ENCODE measurements around the gene FAM13A.
"Not testable (repeated sequence)": the region's sequence is repeated elsewhere in the genome, so short reads cannot be mapped to it uniquely, and the experiment has no call there.

The FAM13A gene

DNA sequence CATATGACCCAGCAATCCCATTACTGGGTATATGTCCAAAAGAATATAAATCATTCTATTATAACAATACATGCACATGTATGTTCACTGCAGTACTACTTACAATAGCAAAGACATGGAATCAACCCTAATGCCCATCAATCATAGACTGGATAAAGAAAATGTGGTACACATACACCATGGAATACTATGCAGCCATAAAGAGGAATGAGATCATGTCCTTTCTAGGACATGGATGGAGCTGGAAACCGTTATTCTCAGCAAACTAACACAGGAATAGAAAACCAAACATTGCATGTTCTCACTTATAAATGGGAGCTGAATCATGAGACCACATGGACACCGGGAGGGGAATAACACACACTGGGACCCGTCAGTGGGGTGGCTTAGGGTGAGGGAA is 152.7 kb downstream of the FAM13A start:
- not testable (repeated sequence) for DNase-seq (ENCODE audit: low read depth in 2 of 2)

DNA sequence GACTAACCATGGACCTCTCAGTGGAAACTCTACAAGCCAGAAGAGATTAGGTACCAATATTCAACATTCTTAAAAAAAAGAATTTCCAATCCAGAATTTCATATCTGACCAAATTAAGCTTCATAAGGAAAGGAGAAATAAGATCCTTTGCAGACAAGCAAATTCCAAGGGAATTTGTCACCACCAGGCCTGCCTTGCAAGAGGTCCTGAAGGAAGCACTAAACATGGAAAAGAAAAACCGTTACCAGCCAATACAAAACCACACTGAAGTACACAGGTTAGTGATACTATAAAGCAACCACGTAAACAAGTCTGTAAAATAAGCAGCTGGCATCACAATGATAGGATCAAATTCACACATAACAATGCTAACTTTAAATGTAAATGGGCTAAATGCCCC is 156.6 kb downstream of the FAM13A start:
- DNase-seq (ENCODE audit: low read depth in 2 of 2), result peak; percentile 14 to 21

DNA sequence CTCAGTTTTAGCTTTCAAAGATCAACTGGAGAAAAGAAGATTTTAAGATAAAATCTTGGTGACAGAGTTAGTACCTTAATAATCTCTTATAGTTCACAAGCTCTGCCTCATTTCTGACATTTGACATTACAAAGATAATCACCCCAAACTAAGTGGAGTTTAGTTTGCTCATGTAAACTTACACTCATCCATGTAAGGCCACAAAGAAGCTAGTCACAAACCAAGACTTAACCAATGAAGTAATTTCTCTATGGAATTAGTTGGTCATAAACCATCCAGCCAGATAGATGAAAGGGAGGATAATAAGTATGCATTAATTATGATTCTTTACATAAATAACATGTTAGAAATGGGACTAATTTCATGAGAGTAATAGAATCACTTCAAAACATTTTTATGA is 159.2 kb downstream of the FAM13A start:
- DNase-seq (ENCODE audit: low read depth in 2 of 2), result no peak

DNA sequence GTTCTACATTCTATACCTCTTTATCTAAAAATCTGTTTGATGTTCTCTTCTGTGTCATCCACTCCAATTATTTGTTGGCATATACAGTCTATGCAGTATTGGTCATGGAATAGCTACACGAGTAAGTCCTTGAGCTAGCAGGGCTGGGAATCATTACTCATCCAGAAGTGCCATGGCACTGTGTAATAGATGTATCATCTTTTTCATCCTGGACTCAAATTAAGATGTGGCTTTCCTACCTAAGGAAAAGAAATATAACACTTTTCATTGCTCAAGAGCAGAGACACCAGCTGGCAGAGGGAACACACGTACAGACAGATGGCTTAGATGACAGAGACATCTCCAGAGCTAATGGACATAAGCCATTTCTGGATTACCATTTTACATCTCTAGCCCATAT is 159.8 kb downstream of the FAM13A start:
- no peak for DNase-seq (ENCODE audit: low read depth in 2 of 2)

DNA sequence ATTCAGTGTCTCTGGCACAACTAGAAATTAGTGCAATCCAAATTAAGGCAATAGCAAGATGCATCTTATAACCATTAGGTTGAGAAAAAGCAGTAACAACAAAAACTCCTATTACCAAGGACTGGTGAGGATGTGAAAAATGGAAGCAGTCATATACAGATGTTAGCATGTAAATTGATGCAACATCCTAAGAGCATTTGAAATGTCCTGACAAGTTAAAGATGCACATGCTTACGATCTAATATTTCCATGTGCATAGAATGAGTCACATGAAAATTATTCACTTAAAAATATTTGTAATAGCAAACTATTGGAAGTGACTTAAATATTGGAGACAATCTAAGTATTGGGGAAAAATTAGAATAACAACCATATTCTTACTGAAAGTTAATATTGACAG is 163.0 kb downstream of the FAM13A start:
- DNase-seq (ENCODE audit: low read depth in 2 of 2), result peak; percentile 14 to 18

DNA sequence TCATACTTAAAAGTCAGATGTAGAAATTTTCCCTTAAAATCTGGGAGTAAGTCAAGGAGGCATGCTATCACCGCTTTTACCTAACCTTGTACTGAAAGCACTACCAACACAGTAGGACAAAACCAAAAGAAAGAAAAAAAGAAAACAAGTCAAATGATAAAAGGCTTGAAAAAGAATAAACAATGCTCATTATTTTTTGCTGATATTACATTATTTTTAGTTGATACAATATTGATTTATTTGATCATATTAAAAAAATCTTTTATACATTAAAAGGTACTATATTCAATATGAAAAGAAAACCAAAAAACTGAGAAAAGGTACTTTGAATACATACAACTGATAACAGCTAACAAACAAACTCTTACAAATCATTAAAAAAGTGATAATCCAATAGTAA is 164.3 kb downstream of the FAM13A start:
- no peak for DNase-seq (ENCODE audit: low read depth in 2 of 2)

DNA sequence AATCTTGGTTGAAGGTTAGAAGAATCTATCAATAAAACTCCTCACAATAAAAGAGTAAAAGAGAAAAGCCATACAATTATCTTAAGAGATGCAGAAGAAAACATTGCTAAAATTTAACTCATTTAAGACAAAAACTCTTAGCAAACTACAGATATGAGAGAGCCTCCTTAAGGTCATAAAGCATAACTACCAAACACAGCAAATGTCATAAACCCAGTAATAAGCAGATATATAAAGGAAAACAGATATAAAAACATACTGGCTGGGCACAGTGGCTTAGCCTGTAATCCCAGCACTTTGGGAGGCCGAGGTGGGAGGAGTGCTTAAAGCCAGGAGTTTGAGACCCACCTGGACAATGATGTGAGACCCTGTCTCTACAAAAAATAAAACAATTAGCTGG is 165.3 kb downstream of the FAM13A start:
- no peak for DNase-seq (ENCODE audit: low read depth in 2 of 2)

DNA sequence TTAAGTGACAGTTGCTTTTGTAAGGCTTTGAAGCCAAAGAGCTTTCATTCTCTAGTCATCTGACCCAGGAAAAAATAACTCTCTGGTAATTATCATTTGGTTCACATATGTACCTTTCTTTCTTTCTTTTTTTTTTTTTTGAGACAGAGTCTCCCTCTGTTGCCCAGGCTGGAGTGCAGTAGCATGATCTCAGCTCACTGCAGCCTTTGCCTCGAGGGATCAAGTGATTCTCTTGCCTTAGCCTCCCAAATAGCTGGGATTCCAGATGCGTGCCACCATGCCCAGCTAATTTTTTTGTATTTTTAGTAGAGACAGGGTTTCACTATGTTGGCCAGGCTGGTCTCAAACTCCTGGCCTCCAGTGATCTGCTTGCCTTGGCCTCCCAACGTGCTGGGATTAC is 169.6 kb downstream of the FAM13A start:
- DNase-seq (ENCODE audit: low read depth in 2 of 2), result not testable (repeated sequence)

DNA sequence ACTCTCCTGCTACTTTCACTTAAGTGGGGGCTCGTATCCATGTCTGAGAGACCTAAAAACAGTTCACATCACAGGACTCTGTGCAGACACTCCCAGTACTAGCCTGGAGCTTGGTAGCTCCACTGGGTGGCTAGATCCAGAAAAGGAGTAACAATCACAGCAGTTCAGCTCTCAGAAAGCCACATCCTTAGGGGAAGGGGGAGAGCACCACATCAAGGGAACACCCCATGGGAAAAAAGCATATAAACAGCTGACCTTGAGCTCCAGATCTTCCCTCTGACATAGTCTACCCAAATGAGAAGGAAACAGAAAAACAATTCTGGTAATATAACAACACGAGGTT is 175.8 kb downstream of the FAM13A start:
- DNase-seq (ENCODE audit: low read depth in 2 of 2), result no peak

DNA sequence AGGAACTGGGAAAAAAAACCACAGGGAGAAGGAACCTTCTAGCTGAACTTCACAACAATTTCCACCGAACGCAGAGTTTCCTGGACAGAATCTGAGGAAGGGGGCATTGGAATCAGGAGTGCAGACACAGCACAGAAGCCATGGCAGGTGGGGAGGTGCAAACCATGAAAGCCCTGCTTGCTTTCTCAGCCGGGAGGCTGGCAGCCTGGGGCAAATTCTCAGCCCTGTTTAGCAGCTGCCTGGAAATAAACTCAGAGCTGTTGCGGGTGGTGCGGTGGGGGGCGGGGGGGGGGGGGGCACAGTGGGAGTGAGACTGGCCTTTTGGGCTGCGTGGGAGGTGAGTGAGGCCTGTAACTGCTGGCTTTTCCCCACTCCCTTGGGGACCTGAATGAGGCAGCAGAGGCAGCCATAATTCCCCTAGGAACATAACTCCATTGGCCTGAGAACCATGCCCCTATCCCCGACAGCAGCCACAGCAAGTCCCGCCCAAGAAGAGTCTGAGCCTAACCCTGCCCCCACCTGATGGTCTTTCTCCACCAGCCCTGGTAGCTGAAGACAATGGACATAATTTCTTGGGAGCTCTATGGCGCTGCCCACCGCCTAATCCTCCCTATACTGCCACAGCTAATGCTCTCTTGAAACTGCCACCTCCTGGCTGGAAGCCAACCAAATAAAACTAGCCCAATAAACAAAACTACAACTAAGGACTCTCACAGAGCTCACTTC is 176.3 kb downstream of the FAM13A start:
- DNase-seq (ENCODE audit: low read depth in 2 of 2), result no peak

DNA sequence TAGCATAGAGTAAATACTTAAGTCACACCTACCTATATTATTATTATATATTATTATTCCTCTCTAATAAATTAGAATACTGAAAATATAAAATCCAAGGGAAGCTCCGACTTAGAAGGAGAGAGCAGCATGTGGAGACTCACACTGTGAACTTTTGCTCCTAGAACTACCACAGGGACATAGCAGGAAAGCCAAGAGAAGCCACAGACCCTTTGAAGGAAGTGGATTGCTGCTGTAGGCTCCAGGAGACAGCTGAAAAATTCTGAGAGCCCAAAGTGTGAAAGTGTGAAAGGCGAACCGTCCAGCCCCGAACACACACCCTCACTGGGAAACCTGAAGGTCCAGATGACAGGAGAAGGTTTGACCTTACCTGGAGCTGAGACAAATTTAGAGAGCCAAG is 177.0 kb downstream of the FAM13A start:
- DNase-seq (ENCODE audit: low read depth in 2 of 2), result no peak

DNA sequence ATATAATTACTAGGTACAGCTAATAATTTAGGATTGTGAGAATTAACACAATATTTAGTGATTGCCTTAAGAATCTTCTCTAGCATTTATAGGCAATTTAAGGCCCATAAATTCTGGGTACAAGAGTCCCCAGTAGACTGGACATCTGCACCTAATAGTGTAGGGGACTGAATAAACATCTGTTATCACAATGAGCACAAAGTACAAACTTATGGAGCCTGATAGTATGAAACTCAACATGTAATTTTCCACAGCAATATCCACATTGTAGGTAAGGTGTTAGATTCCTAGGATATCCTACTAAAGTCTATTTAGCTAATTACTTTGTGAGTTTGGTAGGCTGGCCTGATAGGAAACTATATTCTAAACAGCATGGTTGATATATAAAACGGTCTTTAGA is 178.3 kb downstream of the FAM13A start:
- no peak for DNase-seq (ENCODE audit: low read depth in 2 of 2)

DNA sequence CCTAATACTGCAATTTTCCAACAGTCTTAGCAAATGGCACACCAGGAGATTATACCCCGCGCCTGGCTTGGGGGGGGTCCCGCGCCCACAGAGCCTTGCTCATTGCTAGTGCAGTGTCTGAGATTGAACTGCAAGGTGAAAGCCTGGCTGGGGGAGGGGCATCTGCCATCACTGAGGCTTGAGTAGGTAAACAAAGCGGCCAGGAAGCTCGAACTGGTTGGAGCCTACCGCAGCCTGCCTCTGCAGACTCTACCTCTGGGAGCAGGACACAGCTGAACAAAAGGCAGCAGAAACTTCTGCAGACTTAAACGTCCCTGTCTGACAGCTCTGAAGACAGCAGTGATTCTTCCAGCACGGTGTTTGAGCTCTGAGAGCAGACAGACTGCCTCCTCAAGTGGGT is 186.6 kb downstream of the FAM13A start:
- no peak for DNase-seq (ENCODE audit: low read depth in 2 of 2)

DNA sequence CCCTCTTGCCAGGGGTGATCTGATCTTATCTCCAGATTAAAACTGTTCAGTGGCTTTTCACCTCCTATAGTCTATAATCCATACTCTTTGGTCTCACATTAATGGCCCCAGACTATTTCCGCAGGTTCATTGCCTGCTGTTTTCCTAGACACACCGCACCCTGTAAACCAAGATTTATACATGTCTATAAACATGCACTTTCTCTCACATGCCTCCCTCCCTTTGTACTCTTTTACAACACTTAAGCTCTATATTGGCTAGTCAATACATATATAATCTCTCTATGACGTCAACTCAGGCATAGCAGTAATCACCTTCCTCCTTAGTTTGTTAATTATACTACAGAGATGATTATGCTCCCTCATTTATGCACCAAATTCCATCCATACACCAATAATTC is 188.5 kb downstream of the FAM13A start:
- no peak for DNase-seq (ENCODE audit: low read depth in 2 of 2)

DNA sequence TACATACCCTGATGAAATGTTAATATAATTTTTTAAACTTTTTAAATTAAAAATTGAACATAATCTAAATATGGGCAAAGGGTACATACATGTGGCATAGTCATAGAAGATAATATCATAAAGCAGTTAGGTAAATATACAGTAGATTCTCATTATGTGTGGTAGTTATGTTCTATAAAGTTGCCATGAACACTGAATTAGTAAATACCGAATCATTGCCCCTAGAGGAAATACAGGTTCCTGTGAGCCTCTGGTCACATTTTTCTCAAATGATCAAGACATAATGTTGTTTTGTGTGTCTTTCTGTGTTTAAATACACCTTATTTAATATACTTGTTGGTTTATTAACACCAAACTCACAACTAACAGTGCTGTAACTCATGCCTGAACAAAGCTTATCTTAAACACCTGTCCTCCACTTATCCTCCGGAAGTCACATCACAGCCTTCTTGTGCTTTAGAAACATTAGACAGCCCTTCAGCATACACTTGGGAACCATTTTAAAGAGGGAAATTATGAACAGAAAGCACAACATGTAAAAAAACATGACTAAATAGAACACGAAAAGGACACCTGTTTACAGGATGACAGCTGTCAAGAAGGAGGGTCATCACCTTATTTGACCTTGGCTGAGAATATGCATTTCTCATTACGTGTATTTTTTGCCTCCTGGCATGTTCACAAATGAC is 190.0 kb downstream of the FAM13A start:
- no peak for DNase-seq (ENCODE audit: low read depth in 2 of 2)

DNA sequence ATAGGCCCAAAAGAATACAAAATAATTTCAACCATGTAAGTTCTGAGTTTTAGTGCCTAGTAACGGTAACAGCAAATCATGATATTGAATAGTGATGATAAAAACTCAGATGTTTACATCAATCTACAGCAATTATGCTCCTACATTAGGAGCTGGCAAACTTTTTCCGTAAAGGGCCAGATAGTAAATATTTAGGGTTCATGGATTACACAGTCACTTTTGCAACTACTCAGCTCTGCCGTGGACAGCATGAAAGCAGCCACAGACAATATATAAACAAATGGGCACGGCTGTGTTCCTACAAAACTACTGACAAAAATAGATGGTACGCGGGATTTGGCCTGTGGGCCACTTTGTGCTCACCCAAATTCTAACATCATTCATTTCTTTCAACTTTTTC is 191.5 kb downstream of the FAM13A start:
- DNase-seq (ENCODE audit: low read depth in 2 of 2), result no peak

DNA sequence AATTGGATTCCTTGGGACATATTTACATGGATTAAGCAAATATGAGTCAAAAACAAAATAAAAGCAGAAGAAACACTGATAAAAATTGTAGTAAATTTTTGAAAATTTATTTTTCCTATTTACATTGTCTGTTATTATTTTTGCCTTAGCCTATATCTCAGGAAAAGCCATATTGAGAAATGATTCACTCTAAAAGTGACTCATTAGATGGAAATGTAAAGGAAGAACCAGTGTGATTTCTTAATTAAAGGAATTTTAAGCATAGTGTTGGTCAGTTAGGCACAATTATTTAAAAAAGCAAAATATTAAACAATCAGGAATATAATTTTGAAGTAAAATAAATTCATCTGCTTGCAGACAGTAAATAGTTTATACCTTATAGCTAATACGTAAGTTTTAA is 191.9 kb downstream of the FAM13A start:
- no peak for DNase-seq (ENCODE audit: low read depth in 2 of 2)

DNA sequence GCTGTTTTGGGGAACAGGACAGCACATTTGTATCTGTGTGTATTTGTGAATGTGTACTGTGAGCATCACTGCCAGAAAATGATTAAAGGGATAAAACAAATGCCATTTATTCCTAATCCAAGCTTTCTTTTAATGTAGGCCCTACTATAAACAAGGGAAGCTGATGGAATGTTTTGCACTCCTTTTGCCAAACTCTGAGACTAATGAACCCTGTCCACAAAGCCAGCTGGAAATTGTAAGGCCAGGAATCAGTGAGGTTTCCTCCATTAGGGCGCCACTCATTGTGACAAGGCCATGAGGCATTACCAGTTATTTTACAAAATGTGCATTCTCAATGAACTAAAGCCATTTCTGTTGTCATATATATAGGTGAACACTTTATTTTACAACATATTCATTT is 196.4 kb downstream of the FAM13A start:
- DNase-seq (ENCODE audit: low read depth in 2 of 2), result no peak

DNA sequence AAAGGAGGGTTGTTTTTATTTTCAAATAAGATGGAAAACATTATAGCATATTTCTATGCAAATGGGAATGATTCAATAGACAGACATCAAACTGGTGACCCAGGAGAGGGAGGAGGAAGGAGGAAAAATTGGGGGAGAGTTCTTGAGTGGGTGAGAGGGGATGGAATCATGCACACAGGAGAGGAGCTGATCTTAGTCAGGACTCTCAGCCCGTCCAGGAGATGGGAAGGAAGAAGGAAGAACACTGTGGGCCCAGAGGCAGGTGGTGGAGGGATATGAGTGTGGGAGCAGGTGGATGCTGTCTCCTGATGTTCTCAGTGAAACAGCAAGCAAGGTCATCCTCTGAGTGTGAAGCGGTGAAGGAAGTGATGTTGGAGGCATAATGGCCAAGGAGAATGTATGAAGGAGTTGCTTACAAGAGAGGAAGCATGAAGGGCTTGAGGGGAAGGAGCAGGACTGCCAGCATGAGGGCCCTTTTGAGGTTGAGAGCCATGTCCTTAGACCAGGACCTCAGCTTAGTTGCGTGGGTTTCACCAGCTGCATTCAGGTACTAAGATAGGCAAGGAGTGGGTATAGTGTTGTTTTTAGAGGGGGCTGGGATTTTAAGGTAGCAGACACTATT is 197.7 kb downstream of the FAM13A start:
- DNase-seq (ENCODE audit: low read depth in 2 of 2), result no peak

DNA sequence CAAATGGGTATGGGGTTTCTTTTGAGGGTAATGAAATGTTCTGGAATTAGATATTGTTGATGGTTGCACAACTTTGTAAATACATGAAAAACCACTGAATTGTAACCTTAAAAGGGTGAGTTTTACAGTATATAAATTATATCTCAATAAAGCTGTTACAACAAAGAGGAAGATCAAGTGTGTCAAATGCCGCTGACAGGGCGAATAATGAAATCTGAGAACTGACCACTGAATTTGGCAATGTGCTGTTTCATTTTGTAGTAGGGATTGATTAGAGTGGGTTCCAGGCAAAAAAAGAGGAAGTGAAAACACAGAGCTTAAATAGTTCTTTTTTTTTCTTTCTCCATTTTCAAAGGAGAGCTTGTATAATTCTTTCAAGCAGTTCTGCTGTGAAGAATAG is 198.2 kb downstream of the FAM13A start:
- DNase-seq (ENCODE audit: low read depth in 2 of 2), result no peak

DNA sequence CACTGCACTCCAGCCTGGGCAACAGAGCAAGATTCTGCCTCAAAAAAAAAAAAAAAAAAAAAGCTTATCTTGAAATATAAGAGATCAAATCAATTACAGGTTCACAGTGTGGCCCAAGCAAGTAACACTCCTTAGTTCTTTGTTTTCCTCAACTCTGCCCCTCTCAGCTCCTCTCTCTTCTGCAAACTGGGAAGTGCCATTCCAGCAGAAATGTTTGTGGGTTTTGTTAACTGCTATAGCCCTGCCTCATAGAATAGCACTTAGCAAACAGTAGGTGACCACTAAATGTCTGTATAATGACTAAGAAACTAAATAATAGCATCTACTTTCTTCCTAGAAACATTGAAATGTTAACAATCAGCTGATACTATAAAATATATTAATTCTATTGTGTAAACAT is 199.4 kb downstream of the FAM13A start:
- DNase-seq (ENCODE audit: low read depth in 2 of 2), result no peak

DNA sequence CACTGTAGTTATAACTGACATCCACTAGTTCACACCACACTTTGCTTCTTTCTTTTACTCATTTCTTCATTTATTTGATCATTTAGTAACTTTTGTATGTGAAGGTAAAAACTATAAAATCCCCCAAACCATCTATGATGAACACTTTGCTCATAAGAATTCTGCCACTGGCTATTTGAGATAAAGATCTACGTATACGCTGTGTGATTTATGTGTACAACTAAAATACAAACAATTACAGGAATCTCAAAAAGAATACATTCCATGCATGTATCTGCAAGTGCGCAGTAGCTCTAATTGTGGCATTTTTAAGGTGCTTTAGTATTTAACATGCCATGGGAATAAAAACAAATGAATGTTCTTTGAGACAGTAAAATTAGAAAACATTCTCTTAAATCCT is 202.5 kb downstream of the FAM13A start:
- no peak for DNase-seq (ENCODE audit: low read depth in 2 of 2)

DNA sequence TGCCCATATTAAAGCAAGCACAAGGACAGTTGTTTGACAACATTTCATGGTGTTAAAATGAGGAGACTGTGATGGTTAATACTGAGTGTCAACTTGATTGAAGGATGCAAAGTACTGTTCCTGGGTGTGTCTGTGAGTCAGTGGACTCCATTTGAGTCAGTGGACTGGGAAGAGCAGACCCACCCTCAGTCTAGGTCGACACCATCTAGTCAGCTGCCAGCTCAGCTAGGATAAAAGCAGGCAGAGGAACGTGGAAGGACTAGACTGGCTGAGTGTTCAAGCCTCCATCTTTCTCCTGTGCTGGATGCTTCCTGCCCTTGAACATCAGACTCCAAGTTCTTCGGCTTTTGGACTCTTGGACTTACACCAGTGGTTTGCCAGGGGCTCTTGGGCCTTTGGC is 203.4 kb downstream of the FAM13A start:
- not testable (repeated sequence) for DNase-seq (ENCODE audit: low read depth in 2 of 2)

Measured in fibroblast of skin of left quadriceps (primary cell).